Activated CD8-positive, alpha-beta memory T cell treated with anti-CD3 and anti-CD28 coated beads for 4 hours (primary cell): ENCODE results near the gene PARN.

Source experiments
- DNase-seq, 2 donors: peaks; one replicate each; pipeline ENCODE4 v3.0.0-alpha.2; 2020; ENCODE audit warnings: low read depth in 2 of 2

Gene PARN

GRCh38 chr16:14499110-14499509, 130.9 kb downstream of the PARN start:
- no peak for DNase-seq

GRCh38 chr16:14497245-14498082, 132.6 kb downstream of the PARN start:
- DNase-seq: no peak

- no peak for DNase-seq
Measured at GRCh38 chr16:14496786-14497185, 133.3 kb downstream of the PARN start.

- no peak for DNase-seq
Measured at GRCh38 chr16:14496047-14496770, 133.9 kb downstream of the PARN start.

GRCh38 chr16:14495213-14496046, 134.6 kb downstream of the PARN start:
- no peak for DNase-seq

GRCh38 chr16:14494396-14494966, 135.6 kb downstream of the PARN start:
- DNase-seq: no peak

GRCh38 chr16:14493791-14494190, 136.3 kb downstream of the PARN start:
- no peak for DNase-seq

- DNase-seq: no peak
Measured at GRCh38 chr16:14492614-14493013, 137.4 kb downstream of the PARN start.

- no peak for DNase-seq
Measured at GRCh38 chr16:14491861-14492529, 138.1 kb downstream of the PARN start.

GRCh38 chr16:14490235-14490634, 139.8 kb downstream of the PARN start:
- DNase-seq: no peak

GRCh38 chr16:14489460-14489859, 140.6 kb downstream of the PARN start:
- DNase-seq: no peak

- no peak for DNase-seq
Measured at GRCh38 chr16:14487579-14487978, 142.5 kb downstream of the PARN start.

GRCh38 chr16:14486520-14487303, 143.3 kb downstream of the PARN start:
- DNase-seq: no peak

- DNase-seq: no peak
Measured at GRCh38 chr16:14485811-14486519, 144.1 kb downstream of the PARN start.

- no peak for DNase-seq
Measured at GRCh38 chr16:14485121-14485551, 144.9 kb downstream of the PARN start.

GRCh38 chr16:14483819-14484385, 146.2 kb downstream of the PARN start:
- no peak for DNase-seq

GRCh38 chr16:14476183-14476582, 153.9 kb downstream of the PARN start:
- DNase-seq: no peak

GRCh38 chr16:14475370-14476139, 154.5 kb downstream of the PARN start:
- no peak for DNase-seq

- no peak for DNase-seq
Measured at GRCh38 chr16:14473488-14473887, 156.6 kb downstream of the PARN start.
